ENCODE measurements around the gene MORF4L1.
"Not testable (repeated sequence)": the region's sequence is repeated elsewhere in the genome, so short reads cannot be mapped to it uniquely, and the experiment has no call there.

Gene MORF4L1

DNA sequence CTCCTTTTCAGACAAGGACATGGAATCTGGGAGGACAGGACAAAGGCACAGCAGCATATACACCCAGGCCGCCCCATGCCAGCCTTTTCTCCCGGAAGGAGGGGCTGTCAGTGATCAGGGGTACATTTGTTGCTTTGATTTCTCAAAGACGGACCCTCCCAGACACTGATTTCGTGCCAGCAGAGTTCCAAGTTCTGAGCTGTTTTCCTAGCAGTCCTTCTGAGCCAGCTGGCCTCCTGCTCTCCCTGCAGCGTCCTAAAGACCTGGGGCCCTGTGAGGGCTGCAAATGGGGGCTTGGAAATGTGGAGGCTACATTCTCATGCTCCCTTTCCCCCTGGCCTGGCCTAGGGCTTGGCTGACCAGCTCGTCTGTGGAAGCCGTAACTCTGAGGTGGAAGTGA lies 49.8 kb downstream of the MORF4L1 start:
- FAIRE-seq (no peak), DNase-seq (ENCODE audit: extremely low spot score, insufficient read length, low read depth) (no peak)

DNA sequence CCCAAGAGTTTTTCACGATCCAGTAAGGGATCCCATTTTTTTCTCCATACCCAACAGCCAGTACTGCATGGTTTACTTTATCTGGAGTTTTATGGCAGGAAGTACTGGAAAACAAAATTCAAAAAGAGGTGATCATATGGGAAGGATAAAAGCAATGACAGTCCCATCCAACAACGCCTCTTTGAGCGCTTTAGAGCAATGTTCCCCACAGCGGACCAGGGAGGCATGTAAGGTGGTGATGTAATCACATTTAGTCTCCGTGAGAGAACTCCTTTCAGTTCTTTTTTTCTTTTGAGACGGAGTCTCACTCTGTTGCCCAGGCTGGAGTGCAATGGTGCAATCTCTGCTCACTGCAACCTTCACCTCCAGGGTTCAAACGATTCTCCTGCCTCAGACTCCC lies 50.3 kb downstream of the MORF4L1 start:
- no peak for DNase-seq (ENCODE audit: extremely low spot score, insufficient read length, low read depth)
- no peak for FAIRE-seq

DNA sequence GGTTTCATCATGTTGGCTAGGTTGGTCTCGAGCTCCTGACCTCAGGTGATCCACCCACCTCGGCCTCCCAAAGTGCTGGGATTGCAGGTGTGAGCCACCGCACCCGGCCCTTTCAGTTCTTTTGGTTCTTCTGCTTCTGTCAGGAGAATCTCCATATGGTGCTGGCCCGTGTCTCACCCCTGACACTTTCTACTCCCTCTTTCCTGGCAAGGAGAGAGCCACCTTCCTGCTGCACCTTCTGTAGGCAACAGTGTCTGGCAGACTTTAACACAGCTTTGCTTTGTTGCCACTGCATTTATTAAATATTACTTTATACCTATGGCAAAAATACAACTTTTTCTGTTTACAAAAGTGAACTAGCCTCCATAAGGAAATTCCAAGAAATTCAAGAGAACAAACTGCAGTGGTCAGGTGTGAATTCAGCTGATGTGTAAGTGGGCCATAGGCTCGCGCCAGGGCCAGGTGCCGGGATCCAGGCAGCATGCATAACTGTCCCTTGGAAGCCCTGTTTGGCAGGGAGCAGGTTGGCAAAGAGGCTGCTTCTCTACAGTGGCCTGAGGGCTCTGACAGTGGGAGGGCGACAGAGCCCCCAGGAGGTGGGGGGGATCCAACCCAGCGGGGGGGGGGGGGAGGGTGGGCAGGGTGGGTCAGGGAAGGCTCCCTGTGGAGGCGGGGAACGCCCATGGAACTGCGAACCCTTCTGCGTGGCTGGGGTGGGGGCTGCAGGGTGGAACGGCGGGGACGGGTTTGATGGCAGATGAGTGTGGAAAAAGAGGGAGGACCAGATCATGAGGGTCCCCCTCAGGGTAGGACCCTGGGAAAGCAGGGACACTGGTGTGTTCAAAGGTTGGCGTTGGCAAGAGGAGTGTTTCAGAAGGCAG lies 51.0 kb downstream of the MORF4L1 start:
- DNase-seq (ENCODE audit: extremely low spot score, insufficient read length, low read depth) (no peak), FAIRE-seq (no peak)

DNA sequence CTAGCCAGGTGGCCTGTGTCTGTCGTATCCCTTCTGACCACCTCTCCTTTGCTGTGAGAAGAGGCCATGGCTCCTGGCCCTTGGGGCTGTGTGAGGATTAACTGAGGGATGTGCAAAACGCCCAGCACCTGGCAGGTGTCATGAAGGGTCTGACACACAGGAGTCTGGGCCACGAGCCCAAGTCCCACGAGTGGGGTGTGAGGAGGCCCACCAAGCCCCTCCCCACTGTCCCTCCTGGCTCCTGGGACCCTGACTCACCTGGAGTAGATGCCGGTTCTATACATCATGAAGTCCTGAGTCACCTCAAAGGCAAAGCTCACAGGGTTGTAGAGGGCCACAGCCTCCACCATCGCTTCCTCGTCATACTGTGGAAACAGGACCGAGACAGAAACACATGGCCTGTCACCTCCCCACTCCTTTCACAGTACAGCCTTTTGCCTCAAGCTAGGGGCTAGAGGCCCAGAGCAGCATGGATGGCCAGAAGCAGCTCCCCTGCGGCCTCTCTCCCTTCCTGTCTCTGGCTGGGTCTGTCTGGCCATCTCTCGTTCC lies 52.5 kb downstream of the MORF4L1 start:
- no peak for FAIRE-seq

DNA sequence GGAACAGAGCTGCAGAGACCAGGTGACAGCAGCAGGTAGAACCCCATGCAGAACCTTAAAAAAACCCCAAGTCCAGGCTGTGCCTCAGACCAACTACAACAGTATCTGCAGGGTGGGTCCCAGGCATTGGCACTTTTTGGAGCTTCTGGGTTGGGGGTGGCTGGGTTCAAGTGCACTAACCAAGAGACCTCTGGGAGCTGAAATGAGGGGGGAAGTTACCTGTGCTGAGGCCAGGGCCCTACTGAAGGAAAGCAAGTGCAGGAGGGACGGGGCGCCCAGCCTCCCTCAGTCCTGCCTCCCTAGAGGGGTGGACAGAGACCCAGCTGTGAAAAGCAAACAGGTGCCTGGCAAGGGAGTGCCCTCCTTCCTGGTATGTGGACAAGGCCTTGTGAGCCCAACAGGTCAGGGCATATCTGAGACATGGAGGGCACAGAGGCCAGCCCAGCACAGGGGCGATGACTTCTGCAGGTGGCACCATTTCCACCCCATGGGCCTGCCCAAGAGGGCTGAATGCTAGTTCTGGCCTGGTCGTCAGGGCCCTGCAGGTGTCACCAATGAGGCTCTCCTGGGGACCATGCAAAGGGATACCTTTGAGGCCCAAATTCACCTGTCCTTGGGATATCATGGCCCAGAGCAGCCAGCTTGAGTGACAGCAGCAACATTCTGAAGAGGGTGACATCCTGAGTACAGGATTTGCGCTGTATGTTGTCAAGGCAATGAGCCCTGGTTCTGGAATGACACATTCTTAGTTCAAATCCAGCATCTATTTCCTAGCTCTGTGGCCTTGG lies 53.5 kb downstream of the MORF4L1 start:
- DNase-seq (ENCODE audit: extremely low spot score, insufficient read length, low read depth): no peak
- no peak for FAIRE-seq

More for the DNA sequence above, 52.5 kb downstream of the MORF4L1 start:
- no peak for DNase-seq (ENCODE audit: extremely low spot score, insufficient read length, low read depth)

DNA sequence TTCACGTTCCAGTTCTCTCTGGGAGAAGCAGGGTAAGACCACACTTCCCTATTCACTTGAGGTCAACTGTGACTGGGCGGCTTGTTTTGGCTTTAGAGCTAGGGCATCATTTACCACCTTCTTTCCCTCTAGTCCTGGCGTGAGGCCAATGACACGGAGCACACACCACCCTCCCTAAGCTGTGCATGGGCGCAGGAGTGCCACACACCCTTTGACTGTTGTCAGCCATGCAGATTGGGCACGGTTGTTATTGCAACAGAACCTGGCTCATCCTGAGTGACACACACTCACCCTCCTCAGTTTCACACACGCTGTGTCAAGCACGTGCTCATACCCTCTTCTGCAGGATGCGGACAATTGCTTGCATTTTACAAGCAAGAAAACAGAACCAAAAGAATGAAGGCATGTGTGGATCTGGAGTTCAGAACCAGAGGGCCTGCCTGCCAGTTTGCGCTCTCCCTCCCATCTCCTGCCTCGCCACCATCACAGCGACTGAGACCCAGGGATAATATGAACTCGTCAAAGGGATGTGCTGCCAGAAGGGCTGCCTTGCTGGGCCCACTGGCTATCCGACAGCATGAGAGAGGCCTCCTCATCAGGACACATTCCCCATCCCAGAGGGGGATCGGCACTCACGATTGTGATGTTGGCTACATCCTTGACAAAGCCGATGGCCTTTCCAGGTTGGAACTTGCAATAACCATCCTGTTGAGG lies 54.5 kb downstream of the MORF4L1 start:
- no peak for FAIRE-seq
- DNase-seq (ENCODE audit: extremely low spot score, insufficient read length, low read depth): no peak

DNA sequence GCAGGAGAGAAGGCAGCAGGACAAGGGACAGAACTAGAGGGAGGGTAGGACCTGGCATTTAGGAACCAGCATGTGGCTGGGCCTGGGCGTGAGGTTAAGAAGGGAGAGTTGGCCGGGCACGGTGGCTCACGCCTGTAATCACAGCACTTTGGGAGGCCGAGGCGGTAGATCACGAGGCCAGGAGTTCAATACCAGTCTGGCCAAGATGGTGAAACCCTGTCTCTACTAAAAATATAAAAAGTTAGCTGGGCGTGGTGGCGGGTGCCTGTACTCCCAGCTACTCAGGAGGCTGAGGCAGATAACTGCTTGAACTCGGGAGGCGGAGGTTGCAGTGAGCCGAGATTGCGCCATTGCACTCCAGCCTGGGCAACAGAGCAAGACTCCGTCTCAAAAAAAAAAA lies 55.5 kb downstream of the MORF4L1 start:
- not testable (repeated sequence) for DNase-seq (ENCODE audit: extremely low spot score, insufficient read length, low read depth); FAIRE-seq

DNA sequence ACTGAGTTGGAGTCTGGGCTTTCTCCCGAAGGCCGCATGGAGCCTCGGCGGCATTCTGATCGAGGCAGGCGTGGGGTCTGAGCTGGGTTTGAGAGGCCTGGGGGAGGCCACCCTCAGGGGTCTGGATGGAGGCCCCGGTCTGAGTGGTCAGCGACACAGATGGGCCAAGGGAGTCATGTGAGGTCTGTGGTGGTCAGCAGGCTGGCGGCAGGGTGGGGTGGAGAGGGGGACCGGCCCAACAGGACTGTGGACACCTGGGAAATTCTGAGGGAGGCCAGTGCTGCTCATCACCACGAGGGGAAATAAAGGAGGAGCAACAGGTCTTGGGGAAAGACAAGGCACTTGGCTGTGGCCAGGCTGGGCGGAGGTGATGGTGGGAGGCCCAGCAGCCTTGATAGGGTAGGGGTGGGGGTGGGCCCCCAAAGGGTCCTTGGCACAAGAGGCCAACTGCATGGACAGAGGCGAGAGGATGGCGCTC lies 56.0 kb downstream of the MORF4L1 start:
- DNase-seq (ENCODE audit: extremely low spot score, insufficient read length, low read depth): no peak
- FAIRE-seq: no peak

DNA sequence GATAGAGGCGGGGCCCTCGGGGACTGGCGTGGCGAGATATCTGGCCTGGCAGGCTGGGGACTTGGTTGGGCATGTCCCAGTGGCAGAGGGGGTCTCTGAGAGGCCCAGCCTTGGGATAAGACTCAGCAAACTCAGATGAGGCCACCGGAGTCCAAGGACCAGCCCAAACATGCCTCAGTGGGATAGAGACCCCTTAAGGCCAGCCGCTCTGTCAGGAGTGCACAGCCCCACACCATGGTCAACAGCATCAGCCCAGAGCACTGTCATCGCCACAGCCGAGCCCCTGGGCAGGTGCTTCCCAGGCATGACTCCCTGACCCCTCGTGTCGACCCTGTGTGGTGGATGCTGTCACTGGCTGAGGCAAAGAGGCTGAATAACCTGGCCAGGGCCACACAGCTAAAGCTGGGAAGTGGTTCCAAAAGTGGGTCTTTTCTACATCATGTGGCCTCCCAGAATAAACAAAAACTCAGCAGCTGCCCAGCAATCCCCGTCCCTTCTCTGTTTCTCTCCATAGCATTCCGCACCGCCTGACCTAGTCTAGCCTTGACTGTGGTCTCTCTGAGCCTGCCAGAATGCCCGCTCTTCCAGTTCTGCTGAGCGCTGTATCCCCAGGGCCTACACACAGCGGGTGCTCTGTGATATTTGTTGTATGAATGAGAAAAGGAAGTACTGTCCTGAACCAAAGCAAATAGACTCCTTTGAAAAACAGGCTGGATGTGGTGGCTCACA lies 57.0 kb downstream of the MORF4L1 start:
- FAIRE-seq (no peak), DNase-seq (ENCODE audit: extremely low spot score, insufficient read length, low read depth) (no peak)

DNA sequence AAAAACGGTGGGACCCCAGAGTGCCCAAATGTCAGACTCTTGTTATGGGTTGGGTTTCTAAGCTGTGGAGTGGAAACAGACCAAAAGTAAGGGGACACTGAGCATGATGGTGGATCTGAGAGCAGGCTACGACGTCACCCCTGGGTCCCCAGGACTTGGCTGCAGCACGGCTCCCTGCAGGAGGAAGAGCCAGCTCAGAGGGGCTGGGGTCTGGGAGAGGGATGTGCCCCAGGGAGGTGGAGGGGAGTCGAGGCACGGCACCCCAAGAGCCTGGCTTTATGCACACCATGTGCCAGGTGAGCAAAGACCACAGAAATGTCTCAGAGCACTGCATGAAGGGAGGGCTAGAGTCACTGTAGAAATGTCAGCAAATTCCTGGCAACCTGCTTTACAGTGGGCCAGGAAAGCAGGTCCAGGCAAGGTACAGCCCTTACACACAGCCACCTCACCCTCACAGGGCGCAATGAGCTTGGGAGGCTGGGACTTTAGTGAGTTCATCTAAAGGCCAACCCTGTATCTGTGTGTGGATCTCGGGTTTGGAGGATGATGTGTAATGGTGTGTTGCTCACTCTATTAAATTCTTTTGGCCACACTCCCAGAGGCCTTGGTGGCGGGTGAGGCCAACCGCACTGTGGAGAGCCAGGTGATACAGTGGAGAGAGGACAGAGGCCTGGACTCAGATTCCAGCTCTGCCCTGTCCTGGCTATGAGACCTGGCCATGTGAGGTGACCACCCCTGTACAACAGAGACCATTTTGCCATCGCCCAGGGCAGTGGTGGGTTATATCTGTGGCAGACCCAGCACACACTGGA lies 58.1 kb downstream of the MORF4L1 start:
- DNase-seq (ENCODE audit: extremely low spot score, insufficient read length, low read depth) (no peak), FAIRE-seq (no peak)

DNA sequence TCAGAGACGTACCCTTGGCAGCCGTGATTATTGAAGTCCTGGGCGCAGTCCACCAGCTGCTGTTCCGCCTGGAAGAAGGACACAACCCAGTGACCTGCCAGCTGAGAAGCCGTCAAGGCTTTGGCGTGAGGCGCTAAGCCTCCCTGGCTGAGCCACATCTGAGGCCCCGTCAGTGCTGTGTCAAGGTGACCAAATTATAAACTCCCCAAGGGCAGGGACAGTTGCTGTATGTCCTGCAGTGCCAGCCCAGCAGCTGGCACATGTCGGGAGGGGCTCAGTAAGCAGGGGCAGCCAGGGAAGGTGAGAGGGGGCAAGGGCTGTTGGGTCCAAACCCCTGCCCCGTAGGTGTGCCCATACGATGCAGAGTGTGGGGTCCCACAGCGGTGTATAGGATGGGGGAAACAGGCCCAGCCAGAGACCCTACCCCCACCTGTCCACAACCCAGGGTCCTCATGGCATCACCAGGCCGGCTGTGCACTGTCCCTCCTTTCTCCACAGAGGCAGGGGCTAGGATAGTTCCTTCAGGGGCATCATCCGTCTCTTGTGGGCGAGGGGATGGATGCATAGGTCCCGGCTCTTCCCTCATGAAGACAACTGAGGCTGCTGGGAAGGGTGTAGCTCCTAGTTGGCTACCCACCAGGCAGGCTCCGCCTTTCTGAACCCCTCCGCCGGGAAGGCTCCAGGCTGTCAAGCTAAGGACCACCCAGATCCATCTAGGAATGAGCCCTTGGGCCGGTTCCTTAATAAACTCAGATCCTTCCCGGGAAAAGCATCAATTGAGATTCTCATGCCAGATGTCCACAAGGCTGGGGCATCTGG lies 59.0 kb downstream of the MORF4L1 start:
- no peak for DNase-seq (ENCODE audit: extremely low spot score, insufficient read length, low read depth)
- no peak for FAIRE-seq

DNA sequence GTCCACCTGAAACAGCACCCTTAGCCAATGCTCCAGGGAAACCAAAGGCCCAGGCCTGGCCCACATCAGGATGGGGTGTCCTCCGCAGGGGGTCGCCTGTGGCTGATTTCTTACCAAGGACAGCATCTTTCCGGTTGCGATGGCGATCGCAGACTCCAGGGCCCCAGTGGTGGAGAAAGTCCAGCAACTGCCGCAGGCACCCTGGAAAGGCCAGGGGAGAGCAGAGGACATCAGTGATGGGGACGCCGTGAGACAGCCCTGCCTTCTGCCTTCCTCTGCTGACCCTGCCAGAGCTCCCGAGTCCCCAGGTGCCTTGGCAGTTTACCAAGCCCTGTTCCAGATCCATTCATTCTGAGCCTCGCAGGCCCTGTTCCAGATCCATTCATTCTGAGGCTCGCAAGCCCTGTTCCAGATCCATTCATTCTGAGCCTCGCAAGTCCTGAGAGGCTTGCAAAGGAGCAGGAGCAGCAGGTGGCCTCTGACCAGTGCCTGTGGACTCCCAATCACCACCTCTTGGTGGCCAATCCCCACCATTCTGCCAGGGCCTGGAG lies 59.6 kb downstream of the MORF4L1 start:
- DNase-seq (ENCODE audit: extremely low spot score, insufficient read length, low read depth) (no peak), FAIRE-seq (no peak)

DNA sequence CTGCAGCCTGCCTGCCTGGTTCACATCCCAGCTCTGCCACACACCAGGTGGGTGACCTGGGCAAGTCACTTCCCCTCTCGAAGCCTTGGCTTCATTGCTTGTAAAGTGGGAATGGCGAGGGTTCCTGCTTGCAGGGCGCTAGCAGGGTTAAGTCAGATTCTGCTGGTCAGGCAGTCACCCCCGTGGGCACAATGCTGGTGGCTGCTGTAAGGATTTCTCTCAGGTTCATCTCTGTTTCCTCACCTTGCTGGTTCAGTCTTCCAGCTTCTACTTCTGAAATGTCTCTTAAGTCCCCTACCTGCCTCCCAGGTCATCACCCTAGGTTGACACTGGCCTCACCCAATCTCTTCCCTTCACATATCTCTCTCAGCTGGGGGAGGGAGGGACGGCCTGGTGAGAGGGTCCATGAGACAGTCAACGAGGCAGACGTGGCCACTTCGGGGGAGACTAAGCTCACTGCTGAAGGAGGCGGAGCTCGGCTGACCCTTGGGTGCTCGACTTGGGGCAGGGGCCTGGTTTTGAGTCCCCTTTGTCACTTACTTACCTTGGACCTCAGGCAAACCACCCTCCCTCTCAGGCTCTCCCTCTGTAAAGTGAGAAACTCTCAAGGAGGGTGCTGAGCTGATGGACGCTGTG lies 60.6 kb downstream of the MORF4L1 start:
- FAIRE-seq: no peak
- no peak for DNase-seq (ENCODE audit: extremely low spot score, insufficient read length, low read depth)

DNA sequence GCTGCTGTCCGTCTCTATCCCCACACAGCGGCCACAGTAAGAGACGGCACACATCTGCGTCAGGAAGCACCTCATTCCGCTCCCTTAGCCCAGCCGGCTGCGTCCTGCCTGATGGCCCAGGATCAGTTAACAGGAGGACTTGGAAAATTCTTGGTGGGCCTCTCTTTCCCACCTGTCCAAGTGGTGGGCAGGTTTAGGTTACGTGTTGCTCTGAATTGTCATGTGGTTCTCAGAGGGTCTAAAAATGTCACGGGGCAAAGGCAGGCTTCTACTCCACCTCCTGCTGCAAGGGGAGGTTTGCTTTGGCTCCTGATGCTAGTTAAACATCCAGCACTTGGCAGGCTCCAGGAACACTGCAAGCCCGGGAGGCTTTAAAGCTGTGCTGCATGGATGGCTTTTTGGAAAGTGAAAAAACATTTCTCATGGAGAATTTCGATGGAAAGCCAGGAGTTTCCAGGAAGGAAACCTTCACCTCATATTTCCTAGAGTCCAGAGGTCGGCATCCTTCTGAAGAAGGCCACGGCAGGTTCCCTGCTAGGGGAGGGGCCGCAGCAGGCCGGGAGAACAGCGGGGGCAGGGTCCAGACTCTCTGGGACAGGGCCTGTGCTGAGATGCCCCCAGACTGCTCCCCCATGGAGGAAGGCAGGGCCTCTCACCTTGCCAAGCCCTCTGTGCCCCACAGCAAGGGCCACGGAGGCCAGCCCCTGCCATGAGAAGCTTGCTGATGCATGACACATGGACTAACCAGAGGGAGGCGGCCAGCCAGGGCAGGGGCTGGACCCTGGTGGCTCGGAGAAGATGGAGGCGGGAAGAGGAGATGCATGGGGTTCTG lies 61.3 kb downstream of the MORF4L1 start:
- no peak for FAIRE-seq
- DNase-seq (ENCODE audit: extremely low spot score, insufficient read length, low read depth): no peak

DNA sequence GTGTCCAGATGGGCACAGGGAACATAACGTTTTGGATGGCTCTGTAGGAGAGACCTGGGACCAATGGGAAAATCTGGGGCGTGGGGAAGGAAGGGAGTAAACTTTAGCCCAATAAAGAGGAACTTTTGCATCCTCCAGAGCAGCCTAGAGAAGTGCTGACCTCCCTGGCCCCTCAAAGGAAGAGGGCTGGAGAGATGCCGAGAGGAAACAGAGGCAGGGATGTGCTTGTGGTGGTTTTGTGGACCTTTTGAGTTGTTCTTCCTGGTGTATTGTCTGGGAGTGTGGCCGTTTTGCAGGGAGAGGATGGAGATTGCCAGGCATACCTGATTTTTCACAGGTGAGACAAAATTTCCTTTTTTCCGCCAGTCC lies 61.9 kb downstream of the MORF4L1 start:
- FAIRE-seq (no peak), DNase-seq (ENCODE audit: extremely low spot score, insufficient read length, low read depth) (no peak)

DNA sequence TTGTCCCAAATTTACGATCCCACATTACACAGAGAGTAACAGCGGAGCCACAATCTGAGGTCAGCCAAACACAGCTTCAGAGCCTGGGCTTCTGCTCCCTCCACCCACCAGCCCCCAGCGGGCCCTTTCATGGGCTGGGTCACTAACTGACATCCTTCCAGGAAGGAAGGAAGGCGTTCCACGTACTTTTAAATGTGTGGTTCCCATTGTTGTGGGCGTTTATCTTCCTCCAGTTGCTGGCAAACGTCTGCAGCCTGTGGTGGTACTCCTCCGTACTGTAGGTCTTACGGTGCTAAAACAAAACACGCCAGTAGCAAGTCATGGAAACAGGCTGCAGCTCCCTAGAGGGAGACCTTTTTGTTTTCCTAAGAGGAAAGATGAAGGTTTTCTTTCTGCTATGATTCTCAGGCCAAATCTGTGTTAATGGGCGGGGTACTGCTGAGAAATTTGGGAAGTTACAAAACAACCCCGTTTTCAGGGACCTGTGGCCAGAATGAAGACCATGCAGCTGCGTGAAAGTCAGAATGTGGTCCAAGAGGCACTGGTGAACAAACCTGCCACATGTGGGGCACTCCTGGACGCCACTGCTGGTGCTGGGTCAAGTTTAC lies 64.5 kb downstream of the MORF4L1 start:
- DNase-seq (ENCODE audit: extremely low spot score, insufficient read length, low read depth) (no peak), FAIRE-seq (peak; percentile 31)
